Activated CD4-positive, alpha-beta memory T cell treated with anti-CD3 and anti-CD28 coated beads for 36 hours (primary cell): ENCODE measurements around the gene ACADVL. TPM values are rescaled to one million over a fixed set of nuclear protein-coding genes. Genes with fewer than 3 reads are reported as not detected.

Experiments
- CTCF ChIA-PET: fragments of 350-600 bp; sonication (Branson Sonifier 250); formaldehyde crosslinking; loops from one replicate; lab custom pipeline; 2021; ENCODE audit warnings: antibody characterized with exemption, inconsistent platforms; lab: Charles Lee
- POLR2A ChIA-PET: fragments of 350-600 bp; sonication (Branson Sonifier 250); formaldehyde crosslinking; loops from one replicate; lab custom pipeline; 2021; ENCODE audit warnings: antibody characterized with exemption; lab: Charles Lee
- DNase-seq: peaks from one replicate; pipeline ENCODE4 v3.0.0-alpha.2; 2020
- H3K27ac Mint-ChIP-seq: one replicate; pipeline ENCODE4 v1.8.0; 2021; ENCODE audit warnings: mixed read lengths
- H3K27me3 Mint-ChIP-seq: one replicate; pipeline ENCODE4 v1.8.0; 2021; ENCODE audit warnings: mixed read lengths
- H3K36me3 Mint-ChIP-seq: one replicate; pipeline ENCODE4 v1.8.0; 2021; ENCODE audit warnings: mixed read lengths
- H3K4me1 Mint-ChIP-seq: one replicate; pipeline ENCODE4 v1.8.0; 2021; ENCODE audit warnings: low read depth, mixed read lengths
- H3K4me3 Mint-ChIP-seq: one replicate; pipeline ENCODE4 v1.8.0; 2021; ENCODE audit warnings: mild to moderate bottlenecking, mixed read lengths
- H3K9me3 Mint-ChIP-seq: one replicate; pipeline ENCODE4 v1.8.0; 2021; ENCODE audit warnings: mixed read lengths
- intact Hi-C: fragments of 100-400 bp; cut with micrococcal nuclease; formaldehyde crosslinking; loops from one replicate; pipeline ENCODE4 v1.15.1; 2023
- total RNA-seq, 2 experiments: library from RNA; stranded (reverse); gene quantifications; one replicate each; pipeline ENCODE4 v1.2.3, GENCODE V29; 2021

The ACADVL gene
- total RNA-seq, 2 experiments from 2014 or later, result 332 to 340 TPM

- no peaks in the 10 kb centered on the region for H3K9me3 Mint-ChIP-seq
- H3K4me3 Mint-ChIP-seq, result no peak overlapping the region
- no peak overlapping the region for H3K27ac Mint-ChIP-seq
- intact Hi-C loops, result no loop called here
- CTCF ChIA-PET, result no interaction called here
- no peaks in the 10 kb centered on the region for H3K36me3 Mint-ChIP-seq
- POLR2A ChIA-PET, result no interaction called here
- no peak for DNase-seq
- H3K27me3 Mint-ChIP-seq, result no peaks in the 10 kb centered on the region
- no peaks in the 10 kb centered on the region for H3K4me1 Mint-ChIP-seq
Measured at GRCh38 chr17:7195971-7196370, 23.8 kb upstream of the ACADVL start.

DNA sequence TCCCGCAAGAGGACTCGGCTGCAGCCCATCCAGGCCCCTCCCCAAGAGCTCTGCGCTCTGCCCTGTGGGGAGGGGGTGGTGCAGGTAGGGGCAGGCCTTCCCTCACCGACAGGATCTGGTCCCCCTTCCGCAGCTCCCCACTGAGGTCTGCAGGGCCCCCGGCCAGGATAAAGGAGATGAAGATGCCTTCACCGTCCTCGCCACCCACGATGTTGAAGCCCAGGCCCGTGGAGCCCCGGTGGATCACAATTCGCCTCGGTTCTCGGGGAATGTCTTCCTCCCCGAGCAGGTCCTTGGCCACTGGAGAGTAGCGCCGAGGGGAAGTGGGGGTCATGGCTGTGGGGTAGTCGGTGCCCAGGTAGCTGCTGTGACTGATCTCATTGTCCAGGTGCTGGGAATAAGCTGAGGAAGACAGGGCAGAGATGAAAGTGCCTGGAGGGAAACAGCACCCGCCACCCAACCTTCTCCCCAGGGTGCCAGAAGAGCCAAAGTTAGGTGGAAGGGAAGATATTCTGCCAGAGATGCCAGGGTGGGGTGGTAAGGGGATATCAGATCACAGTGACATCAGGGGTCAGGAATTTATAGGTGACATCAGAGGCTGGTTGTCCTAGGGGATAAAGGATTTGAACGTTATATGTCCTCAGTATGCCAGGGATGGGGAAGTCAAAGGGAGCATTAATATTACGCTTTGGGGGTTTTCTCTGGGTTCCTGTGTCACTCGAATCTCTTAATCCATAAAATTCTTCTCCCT, 22.9 kb upstream of the ACADVL start:
- no peak for DNase-seq
- ChIA-PET POLR2A (no interaction called here), CTCF (no interaction called here)
- no peaks in the 10 kb centered on the region for H3K36me3 Mint-ChIP-seq
- no peaks in the 10 kb centered on the region for H3K4me1 Mint-ChIP-seq
- no peak overlapping the region for H3K27ac Mint-ChIP-seq
- intact Hi-C loops, result no loop called here
- H3K4me3 Mint-ChIP-seq, result no peak overlapping the region
- H3K27me3 Mint-ChIP-seq, result no peaks in the 10 kb centered on the region
- H3K9me3 Mint-ChIP-seq, result no peaks in the 10 kb centered on the region

DNA sequence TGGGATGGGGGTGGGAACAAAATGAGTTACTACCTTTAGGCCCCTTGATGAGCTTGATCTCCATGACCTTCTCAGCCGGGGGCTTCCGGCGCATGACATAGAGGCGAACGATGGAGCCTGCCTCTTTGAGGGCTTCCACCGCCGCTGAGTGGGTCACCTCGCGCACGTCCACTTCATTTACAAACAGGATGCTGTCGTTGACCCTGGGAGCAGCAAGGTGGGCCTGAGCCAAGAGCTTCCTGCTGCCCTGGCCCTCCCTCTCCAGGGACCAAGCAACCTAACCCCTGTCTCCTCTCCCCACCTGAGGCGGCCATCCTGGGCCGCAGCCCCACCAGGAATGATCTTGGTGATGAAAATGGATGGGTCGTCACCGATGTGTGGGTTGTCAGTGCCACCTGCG, 16.3 kb upstream of the ACADVL start:
- Mint-ChIP-seq H3K36me3 (no peaks in the 10 kb centered on the region), H3K4me1 (peaks cover 21% of the 10 kb centered on the region), H3K4me3 (no peak overlapping the region), H3K9me3 (no peaks in the 10 kb centered on the region), H3K27ac (no peak overlapping the region), H3K27me3 (no peaks in the 10 kb centered on the region)
- POLR2A ChIA-PET, result no interaction called here
- CTCF ChIA-PET, result interaction anchor here (1.1 kb wide), 1 partner anchor 93 kb away, joined by 3 read pairs; no protein-coding TSS in a partner anchor
- DNase-seq, result no peak
- intact Hi-C loops, result no loop called here

DNA sequence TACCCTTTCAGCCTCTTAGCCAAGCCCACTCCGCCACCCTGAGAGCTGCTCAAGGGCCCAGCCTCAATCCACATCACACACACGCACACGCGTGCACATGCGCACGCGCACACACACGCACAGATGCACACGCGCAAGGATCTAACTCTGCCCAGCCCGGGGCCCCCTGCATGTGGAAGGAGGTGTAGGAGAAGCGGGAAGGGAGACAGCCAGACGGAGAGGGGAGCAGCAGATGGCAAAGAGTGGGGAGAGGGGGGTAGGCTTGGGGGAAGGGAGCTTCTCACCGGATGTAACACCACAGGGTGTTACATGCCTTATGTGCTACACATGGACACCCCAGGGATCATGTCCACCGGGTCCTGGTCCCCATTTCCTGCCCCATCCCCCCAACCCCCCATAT, 15.4 kb upstream of the ACADVL start:
- CTCF ChIA-PET, result interaction anchor here (1.0 to 1.3 kb wide), 2 partner anchors 71 to 92 kb away, joined by 3 to 5 read pairs; no protein-coding TSS in a partner anchor
- H3K27me3 Mint-ChIP-seq, result no peaks in the 10 kb centered on the region
- peak overlapping the region; percentile 36 for H3K4me3 Mint-ChIP-seq
- POLR2A ChIA-PET, result interaction anchor here (0.9 to 2.2 kb wide), 2 partner anchors 10 to 15 kb away, joined by 3 to 7 read pairs; partner anchors contain the start of gene DLG4
- peaks cover 21% of the 10 kb centered on the region for H3K4me1 Mint-ChIP-seq
- DNase-seq, result no peak
- intact Hi-C loops, result no loop called here
- H3K36me3 Mint-ChIP-seq, result no peaks in the 10 kb centered on the region
- no peaks in the 10 kb centered on the region for H3K9me3 Mint-ChIP-seq
- peak overlapping the region; percentile 30 for H3K27ac Mint-ChIP-seq

DNA sequence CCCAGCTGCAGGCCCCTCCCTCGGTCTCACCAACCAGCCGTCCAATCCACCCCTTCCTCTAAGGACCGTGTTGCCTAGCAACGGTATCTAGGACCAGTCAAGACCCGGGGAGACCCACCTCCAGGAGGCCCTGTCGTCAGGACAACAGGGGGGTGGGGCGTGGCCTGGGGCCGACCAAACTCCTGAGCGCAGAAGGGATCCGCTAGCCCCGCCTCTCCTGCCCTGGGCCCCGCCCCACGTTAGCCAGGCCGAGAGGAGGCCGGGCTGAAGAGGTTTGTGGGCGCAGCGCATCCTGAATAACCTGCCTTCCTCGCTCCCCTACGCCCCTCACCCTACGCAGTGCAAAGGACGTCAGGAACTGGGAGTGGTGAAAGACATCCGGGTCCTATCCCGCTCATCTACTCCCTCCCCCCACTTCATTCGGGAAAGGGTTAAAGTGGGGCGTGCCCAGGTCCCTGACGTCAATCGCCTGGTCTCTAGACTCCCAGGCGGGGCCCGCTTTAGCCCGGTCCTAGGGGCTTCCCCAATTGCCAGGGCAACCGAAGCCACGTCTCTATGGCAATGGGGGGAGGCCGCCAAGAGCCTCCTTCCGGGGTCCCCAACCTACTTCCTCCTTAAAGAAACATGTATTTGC, 14.8 kb upstream of the ACADVL start:
- H3K27me3 Mint-ChIP-seq, result no peaks in the 10 kb centered on the region
- H3K27ac Mint-ChIP-seq, result peak overlapping the region; percentile 30
- ChIA-PET POLR2A (interaction anchor here (0.9 to 2.2 kb wide), 2 partner anchors 9 to 14 kb away, joined by 3 to 7 read pairs; partner anchors contain the start of gene DLG4), CTCF (interaction anchor here (1.0 to 1.3 kb wide), 2 partner anchors 72 to 91 kb away, joined by 3 to 5 read pairs; no protein-coding TSS in a partner anchor)
- peak overlapping the region; percentile 36 for H3K4me3 Mint-ChIP-seq
- peak; percentile 94 for DNase-seq
- H3K9me3 Mint-ChIP-seq, result no peaks in the 10 kb centered on the region
- H3K4me1 Mint-ChIP-seq, result peaks cover 21% of the 10 kb centered on the region
- intact Hi-C loops, result loop anchor here (1.0 kb wide), 1 partner anchor 9 kb away; no protein-coding TSS in a partner anchor
- H3K36me3 Mint-ChIP-seq, result no peaks in the 10 kb centered on the region

DNA sequence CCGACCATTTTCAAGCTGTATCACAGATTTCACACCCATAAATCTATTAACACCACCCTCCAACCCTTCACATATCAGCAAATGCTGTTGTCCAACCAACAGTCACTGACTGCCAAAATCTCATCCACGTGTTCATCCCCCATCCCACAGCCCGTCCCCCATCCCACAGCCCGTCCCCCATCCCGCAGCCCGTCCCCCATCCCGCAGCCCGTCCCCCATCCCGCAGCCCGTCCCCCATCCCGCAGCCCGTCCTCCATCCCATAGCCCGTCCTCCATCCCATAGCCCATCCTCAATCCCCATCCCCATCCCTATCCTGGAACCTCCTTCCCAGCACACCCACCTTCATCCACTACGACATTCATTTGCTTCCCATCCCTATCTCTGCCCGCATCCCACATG, 14.2 kb upstream of the ACADVL start:
- H3K4me1 Mint-ChIP-seq, result peaks cover 21% of the 10 kb centered on the region
- peak overlapping the region; percentile 36 for H3K4me3 Mint-ChIP-seq
- H3K36me3 Mint-ChIP-seq, result no peaks in the 10 kb centered on the region
- no peak for DNase-seq
- H3K27me3 Mint-ChIP-seq, result no peaks in the 10 kb centered on the region
- POLR2A ChIA-PET, result interaction anchor here (2.2 kb wide), 1 partner anchor 9 kb away, joined by 7 read pairs; no protein-coding TSS in a partner anchor
- CTCF ChIA-PET, result interaction anchor here (1.3 kb wide), 1 partner anchor 91 kb away, joined by 5 read pairs; no protein-coding TSS in a partner anchor
- H3K27ac Mint-ChIP-seq, result peak overlapping the region; percentile 30
- intact Hi-C loops, result loop anchor here (1.0 kb wide), 1 partner anchor 9 kb away; no protein-coding TSS in a partner anchor
- no peaks in the 10 kb centered on the region for H3K9me3 Mint-ChIP-seq

GRCh38 chr17:7207120-7208001, 12.4 kb upstream of the ACADVL start:
- POLR2A ChIA-PET, result no interaction called here
- Mint-ChIP-seq H3K4me3 (no peak overlapping the region), H3K36me3 (no peaks in the 10 kb centered on the region), H3K4me1 (peaks cover 21% of the 10 kb centered on the region), H3K9me3 (no peaks in the 10 kb centered on the region), H3K27me3 (peaks cover 6% of the 10 kb centered on the region), H3K27ac (no peak overlapping the region)
- CTCF ChIA-PET, result no interaction called here
- intact Hi-C loops, result no loop called here
- no peak for DNase-seq

GRCh38 chr17:7208027-7208571, 11.6 kb upstream of the ACADVL start:
- intact Hi-C loops, result no loop called here
- Mint-ChIP-seq H3K4me3 (no peak overlapping the region), H3K27ac (no peak overlapping the region), H3K27me3 (peaks cover 6% of the 10 kb centered on the region), H3K9me3 (no peaks in the 10 kb centered on the region), H3K4me1 (peaks cover 21% of the 10 kb centered on the region), H3K36me3 (no peaks in the 10 kb centered on the region)
- POLR2A ChIA-PET, result no interaction called here
- CTCF ChIA-PET, result no interaction called here
- no peak for DNase-seq

- no peaks in the 10 kb centered on the region for H3K36me3 Mint-ChIP-seq
- H3K9me3 Mint-ChIP-seq, result no peaks in the 10 kb centered on the region
- H3K27me3 Mint-ChIP-seq, result peaks cover 6% of the 10 kb centered on the region
- intact Hi-C loops, result no loop called here
- H3K27ac Mint-ChIP-seq, result no peak overlapping the region
- H3K4me1 Mint-ChIP-seq, result peaks cover 25% of the 10 kb centered on the region
- POLR2A ChIA-PET, result no interaction called here
- DNase-seq, result no peak
- CTCF ChIA-PET, result no interaction called here
- no peak overlapping the region for H3K4me3 Mint-ChIP-seq
Measured at GRCh38 chr17:7208754-7209460, 10.8 kb upstream of the ACADVL start.

DNA sequence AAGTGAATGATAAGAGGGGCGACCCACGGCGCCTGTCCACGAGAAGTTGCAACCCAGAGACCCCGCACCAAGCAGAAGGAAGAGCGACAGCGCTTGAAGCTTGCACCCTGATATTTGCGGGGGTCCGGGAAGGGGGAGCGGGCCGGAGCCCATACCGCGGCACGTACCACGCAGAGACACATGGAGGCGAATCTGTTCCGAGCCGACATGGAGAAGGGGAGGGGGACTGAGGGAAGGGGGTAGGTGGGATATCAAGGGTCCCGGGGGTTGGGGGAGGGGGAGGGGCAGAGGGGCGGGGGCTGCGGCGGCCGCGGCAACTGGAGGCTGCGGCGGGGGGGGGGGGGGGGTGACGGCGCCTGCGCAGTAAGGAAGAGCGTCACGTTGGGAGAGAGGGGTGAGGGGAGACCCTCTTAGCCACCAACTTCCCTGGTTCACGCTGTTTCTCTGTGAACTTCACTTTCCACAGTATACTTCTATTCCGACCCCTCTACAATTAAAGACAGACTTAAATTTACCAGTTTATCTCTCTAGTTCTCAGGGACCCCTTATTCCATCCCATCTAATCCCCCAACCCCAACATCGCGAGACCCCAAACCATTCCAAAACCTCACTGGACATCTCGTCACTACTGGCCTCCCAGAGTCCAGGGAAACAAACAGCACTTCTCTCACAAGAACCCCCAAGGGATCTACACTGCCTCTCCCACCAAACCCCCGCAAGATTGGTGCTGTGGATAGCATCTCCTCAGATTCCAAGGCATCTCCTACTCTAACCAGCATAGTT, 8.1 kb upstream of the ACADVL start:
- ChIA-PET POLR2A (no interaction called here), CTCF (no interaction called here)
- Mint-ChIP-seq H3K27me3 (peaks cover 7% of the 10 kb centered on the region), H3K4me3 (no peak overlapping the region), H3K36me3 (no peaks in the 10 kb centered on the region), H3K4me1 (peaks cover 31% of the 10 kb centered on the region), H3K27ac (no peak overlapping the region), H3K9me3 (no peaks in the 10 kb centered on the region)
- intact Hi-C loops, result no loop called here
- DNase-seq, result no peak
